Eye (tissue), 1 donor: ENCODE data around the gene FOXN3.
A peak's percentile ranks its signal among the peaks of the same experiment; 100 is the strongest.

Experiments
- DNase-seq: peaks from one replicate; pipeline ENCODE4 v3.0.0-alpha.2; 2015

FOXN3 gene

DNA sequence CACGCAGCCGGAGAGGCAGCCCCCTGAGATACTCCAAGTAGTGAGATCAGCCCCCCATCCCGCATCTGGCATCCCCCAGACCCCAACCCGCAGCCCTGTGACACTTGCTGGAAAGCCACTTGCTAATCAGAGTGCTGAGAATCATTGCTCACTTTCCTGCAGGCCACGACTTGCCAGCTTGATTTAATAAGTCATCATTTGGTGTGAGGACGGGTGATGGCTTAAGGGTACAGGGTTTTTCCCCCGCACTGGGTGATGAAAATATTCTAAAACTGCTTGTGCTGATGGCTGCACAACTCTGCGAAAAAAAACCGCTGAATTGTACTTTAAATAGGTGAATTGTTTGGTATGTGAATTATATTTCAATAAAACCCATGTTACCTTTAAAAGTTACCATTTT lies 171.2 kb downstream of the FOXN3 start:
- no peak for DNase-seq

DNA sequence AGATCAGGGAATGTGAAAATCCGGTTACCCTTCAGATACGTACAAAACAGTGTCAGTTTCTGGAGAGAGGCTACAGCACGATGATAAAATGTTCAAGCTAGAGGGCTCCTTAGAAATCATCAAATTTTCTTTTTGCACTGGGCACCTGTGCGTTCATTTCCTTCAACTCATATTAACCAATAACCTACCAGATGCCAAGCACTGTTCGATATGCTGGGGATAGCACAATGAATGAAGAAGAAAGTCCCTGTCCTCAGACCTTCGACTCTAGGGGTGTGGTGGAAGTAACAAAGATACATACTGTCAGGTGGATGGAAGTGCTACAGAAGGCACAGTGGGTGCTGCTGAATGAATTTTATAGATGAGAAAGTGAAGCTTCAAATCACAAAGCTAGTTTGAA lies 172.3 kb downstream of the FOXN3 start:
- no peak for DNase-seq

DNA sequence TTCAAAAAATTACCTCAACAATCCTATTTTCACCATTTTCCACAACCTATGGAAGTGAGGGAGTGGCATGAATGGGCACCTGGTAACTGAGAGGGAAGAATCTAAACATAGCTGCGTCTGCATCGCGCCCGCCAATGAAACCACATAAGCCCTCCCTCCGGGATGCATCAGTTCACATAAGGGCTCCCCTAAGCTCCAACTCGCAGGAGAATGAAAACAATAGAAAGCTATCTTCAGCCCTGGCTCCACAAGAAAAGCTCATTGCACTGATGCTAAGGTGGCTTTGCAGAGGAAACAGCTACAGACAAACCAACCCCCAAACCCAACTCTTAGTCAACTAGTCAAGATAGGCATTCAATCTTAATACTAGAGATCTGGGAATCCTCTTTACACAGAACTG lies 173.3 kb downstream of the FOXN3 start:
- DNase-seq = no peak

DNA sequence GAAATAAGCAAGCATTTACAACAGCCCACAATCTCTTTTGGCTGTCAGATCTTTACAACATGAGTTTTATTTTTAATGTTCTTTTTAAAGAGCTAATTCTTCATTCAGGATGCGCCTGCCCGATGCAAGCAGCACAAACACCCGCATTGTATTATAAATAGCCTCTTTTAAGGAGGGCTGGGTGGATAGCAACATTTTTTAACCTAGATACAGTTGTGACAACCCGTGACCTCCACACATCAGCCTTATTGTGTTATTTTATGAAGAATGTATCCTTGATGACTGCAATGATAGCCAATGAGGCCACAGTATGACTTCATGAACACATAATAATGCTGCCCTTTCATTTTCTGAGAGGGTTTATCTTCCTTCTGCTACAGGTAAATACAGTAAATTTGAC lies 173.7 kb downstream of the FOXN3 start:
- no peak for DNase-seq

DNA sequence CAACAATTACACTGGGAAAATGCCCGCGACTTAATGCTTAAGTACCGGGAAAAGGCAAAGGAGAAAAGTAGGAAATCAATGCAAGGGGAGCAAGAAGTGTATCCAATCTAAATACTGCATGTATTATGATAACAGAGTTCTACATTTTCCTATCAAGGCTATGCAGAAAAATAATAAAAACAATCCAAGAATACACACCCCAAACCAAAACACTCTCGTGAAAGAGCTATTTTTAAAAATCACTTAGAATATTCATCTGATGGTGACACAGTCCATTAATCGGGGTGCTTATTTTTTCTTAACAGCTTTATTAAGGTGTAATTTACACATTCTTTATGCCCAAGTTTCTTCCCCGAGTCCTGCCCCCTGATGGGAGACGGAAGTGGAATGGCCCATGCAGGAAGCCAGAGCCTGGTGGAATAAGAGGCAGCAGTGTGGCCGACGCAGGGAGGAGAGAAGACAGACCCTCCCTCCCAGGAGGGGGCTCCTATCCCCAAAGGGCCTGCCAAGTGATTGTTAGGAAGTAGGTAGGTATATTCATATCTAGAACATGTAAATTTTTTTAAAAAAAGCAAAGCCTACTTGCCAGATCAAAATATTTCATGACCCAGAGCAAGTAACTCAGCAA lies 174.3 kb downstream of the FOXN3 start:
- DNase-seq = no peak

DNA sequence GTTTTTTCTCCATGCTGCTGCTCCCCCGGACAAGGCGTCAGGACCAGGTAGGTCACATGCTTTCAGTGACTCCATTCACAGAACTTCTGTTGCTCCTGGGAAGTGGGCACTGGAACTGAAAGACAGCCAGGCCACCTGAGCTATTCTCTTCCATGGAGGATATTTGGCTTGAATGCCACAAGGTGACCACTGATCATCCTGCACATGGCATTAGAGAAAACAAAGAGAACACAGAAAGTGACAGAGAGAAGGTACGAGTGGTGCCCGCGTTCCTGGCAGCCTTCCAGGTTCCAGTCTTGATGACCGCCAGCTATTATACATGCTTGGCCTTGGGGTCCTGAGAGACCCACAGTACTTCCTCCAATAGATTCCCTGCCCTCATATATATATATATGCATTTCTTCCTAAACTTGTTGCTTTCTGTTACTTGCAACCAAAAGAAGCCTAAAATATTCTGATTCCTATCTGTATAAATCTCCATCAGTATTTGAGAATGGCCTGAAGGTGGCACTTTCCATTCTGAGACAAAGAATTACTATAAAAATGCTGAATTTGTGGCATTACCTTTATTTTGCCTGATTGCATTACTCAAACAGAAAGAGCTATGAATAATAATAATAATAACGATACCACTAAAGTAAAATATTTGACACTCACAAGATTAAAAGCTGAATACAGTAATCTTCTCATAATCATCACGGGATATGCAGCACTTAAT lies 174.9 kb downstream of the FOXN3 start:
- no peak for DNase-seq

DNA sequence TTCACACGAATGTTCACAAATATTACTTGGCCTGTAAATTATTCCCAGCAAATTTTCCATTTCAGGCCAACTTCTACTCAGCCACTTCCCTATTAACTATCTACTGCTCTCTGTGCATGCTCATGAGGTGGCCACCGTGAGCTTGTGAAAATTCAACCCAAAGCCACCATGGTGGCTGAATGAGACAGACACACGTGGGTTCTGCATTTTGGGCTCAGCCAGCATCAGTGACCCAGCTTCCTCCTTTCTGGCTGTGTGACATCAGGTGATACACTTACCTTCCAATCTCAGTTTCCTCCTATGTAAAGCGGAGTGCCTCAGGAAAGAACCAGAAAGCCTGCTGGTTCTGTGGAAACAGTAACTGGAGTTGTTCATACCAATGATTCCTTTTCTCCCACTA lies 175.8 kb downstream of the FOXN3 start:
- DNase-seq = no peak

DNA sequence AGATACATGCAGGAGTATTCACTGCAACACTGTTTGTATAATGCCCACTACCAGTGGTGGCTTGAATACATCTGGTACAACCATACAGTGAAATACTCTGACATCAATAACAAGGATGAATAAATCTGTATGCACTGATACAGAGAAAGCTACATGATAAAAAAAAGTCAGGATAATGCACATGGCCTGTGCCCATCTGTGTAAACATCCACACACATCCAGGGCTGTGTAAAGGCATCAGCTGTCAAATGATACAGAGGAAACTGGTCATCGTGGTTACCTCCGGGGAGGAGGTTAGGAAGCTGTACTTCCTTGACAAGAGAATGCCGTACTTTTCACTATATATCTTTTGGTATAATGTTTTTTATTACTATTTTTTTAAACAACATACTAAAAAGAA lies 176.6 kb downstream of the FOXN3 start:
- DNase-seq = no peak

DNA sequence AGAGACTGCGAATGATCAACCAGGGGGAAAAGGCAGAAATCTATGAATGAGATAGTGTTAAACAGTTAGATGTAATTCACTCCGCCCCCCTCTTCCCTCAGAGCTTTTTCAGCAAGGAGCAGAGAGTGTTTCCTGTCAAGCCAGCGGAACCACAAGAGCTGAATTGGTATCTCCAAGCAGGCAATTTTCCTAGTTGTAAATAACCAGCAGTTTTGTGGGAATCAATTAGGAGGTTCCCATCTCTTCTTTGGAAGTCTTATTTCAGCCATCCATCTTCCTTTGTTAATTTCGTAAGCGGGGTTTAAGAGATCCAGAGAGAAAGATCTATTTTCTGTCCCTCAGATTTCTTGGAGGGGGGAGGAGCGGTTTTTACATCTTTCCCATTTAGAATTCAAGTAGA lies 178.0 kb downstream of the FOXN3 start:
- DNase-seq = no peak

DNA sequence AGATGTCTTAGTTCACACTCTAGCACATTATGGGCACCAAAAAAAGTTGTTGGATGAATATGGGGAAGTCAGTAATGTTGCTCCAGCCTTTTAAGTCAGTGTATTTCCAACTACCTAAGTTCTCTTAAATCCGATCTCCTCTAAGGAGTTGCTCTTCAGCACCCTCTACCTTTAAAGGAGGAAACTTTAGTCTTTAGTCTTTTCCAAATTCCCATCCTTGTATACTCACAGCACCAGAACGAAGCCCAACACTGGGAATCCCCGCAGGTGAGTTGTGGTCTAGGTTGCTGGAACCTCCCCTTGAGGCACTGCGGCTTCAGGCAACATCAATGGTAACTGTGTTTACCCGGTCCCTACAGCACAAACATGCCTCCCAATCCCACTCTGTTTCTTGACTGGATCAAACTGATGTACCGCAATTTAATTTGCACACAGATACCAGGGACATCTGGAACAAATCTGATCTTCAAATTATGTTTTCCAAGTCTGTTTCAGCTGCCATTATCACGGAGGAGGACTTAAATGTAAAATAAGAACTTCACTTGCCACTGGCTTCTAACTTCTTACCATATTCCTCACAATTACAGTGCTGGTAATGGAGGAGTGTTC lies 179.0 kb downstream of the FOXN3 start:
- DNase-seq = no peak

DNA sequence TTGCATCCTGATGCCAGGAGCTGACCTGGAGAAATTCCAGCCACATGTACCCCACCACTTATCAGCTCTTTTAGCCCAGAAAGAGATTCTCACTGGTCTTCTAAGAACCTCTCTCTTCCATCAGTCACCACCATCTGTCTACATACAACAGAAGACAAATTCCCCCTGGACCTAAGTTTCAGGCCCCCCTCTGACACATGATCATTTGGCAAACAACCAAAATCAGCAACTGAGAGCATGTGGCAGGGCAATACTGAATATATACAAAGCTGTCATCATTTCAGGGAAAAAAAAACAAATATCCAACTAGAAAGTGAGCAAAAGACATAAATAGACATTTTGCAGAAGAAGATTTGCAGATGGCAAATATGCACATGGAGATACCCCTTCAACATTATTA lies 180.2 kb downstream of the FOXN3 start:
- DNase-seq = no peak

DNA sequence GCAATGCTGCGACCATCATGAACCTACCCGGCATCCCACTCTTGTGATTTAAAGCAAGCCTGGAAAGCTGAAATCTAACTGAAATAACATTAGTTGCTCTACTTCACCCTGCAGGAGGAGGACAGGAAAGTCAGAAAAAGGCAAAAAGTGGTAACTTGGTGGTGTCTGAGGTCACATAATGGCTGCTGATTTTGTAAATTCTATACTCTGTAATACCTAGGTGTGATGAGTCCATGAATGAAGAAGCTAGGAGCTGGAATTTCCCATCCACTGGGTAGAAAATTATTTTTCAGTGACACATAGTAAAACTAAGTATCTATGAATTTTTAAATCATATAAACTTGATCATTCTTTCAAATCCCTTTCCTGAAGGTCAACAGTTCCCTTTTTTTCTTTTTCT lies 183.8 kb downstream of the FOXN3 start:
- DNase-seq = no peak

DNA sequence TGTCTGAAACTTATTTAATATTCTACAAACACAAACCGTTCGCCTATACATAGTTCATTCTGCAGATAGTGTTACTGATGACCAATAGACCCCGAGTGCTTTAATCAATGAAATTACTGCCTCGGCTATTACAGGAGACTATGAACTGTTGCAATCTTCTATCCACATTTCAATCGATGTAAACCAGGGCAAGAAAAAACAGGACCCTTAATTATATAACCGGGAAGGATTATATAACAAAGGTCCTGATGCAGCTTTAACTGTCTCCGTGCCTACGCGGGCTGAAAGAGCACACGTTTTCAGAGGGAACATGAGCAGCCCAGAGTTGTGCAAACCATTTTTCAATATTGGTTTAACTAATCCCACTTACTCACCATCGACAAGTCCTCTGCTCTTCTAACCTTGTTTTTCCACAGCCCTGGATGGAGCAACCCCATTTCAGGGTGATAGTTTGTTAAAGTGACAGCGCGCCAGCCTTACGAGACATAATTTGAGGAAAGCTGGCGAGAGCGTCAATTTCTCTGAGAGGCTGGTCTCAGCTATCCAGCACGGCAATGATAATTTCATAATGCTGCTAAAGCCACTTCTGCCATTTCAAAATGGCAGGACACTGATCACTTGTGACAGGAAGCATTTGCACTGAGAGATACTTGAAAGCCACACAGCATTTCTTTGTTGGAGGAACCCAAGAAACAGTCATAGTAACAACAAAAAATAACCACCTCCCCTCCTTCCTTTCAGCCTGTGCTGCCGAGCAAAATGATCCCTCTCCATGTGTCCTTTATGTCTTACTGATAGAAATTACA lies 184.6 kb downstream of the FOXN3 start:
- peak; percentile 89 for DNase-seq

DNA sequence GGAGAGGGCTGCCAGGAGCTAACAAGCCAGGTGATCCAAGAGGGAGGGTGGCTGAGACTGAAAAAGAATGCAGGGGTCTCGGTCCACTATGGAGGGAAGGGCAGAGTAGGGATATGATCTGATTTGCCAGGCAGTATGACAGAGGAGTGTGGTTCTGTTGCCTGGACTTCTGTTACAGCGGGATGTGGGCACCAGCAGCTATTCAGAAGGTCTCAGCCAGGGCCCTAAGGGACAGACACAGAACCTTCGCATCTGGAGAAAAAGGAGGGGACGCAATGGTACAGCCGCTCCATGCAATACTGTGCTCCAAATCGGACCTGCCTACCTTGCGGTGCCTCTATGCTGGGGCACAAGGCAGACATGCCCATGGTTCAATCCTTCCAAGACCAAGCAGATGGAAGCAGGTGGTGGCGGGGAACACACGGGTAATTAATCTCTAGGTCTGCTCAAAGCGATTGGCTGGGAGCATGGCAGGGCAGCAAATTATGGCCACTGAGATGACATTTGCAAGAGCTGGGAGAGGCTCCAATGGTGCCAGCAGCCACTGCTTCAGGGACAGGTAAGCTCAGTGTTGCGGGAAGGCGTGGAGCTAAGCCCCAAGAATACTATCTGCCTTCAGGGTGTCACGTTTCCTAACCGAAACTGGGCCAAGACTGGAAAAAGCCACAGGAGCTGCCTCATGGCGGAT lies 185.5 kb downstream of the FOXN3 start:
- DNase-seq = no peak

DNA sequence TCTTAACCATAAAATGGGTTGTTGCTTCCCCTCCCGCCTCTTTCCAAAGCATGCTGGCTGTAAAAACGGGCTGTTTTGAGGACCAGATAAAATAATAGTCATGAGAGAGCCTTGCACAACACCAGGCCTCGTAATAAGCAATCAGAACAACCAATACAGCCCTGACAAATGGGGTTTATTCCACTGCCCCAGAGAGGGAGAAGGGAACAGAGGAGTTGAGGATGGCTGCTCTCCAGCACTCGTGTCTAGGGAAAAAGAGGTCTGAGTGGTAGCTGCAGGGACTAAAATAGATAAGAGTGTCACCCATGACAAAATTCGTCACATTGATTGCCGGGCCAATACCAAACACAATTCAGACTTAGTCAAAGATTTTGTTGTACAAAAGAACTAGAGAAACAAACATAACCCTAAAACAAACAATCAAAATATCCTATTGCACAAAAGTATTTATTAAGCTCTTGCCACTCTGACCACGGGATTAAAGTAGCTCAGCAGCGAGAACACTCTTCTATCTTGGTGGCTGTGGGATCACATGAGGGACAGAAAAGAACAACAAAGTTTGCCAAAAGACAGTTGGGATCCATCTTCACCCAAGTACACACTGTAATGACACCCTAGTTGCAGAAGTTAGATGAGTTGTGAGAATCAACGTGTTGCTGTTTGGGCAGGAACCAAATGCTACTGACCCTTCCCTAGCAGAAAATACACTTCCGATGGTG lies 188.0 kb downstream of the FOXN3 start:
- DNase-seq = no peak

DNA sequence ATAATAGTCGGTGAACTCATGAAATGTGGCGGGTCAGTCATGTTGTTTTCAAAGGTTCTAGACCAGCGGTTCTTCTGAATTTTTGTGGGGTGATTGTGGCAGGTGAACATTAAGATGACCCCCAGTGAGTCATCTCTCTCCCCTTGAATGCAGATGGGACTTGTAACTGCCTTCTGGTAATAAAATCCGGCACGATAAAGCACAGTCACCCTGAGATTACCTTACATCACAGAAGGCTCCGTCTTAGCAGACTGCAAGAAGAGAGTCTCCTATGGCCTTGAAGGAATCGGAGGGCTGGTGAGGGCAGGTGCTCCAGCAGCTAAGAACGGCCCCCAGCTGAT lies 189.6 kb downstream of the FOXN3 start:
- DNase-seq = no peak

DNA sequence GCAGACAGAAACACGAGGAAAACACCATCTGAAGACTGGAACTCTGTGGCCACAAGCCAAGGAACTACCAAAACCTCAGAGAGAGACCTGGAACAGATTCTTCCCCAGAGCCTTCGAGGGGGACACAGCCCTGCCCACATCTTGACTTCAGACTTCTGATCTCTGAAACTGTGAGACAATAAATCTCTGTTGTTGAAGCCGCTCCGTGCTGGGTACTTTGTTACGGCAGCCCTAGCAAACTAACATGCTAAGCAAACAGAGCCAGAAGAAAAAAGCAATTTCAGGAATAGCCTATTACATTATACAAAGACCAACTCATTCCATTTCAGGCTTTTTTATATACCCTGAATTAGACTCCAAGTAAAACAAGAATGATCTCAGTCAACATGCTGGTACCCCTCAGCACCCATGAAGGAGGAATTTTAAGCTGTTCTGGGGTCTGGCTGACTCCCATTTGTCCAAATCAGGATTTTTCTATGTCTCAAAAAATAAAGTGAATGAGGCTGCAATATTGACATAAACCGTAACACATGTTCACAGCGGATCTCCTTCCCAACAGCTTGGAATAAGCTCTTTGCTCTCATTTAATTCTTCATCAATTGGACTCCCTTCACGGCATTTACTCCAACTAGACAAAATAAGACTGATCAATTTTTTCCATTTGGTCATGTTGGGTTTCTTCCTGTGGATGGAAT lies 190.1 kb downstream of the FOXN3 start:
- DNase-seq = no peak

DNA sequence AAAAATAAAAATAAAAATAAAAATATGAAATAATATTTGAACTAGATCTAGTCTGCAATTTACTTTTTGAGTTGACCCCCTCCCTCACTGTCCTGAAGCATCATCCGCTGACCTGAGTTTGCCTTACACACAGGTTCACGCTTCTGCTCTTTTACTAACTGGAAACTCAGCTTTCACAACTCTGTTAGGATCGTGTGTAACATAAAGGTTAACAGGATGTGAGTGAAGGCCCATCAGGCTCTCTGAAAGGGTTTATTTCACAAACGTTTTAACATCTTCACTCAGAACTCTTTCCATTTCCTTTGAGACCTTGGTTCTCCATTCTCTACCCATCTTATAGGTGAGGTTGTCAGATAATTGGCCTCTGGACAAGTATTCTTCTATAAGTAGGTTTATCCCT lies 191.4 kb downstream of the FOXN3 start:
- DNase-seq = no peak

DNA sequence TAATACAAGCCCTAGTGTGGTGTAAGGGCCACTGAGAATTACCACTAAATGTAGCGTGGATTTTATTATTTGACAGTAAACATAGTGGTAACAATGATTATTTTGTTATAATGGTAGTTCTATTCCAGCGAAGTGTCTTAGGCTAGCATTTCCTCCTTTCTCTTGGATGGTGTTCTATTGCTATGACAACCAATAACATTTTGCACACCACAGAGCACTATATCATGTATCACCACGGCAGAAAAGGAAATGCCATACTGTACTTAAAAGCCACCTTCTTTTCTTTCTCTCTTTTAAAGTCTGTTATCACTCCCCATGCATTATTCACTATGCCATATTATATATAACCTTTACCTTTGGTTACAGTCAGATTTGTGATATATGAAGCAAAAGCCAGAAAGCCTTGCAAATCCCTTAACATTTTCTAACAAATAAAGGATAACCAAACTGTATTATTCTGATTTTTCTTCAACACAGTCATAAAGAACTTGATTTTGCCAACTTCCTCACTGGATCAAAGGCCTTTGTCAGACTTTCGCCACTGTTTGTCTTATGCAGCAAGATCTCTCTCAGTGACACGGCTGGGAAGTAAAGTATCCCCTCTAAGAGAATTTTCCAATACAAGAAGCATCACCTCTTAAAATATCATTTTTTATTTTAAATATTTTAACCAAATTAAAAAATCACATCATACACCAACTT lies 195.8 kb downstream of the FOXN3 start:
- peak; percentile 63 for DNase-seq

DNA sequence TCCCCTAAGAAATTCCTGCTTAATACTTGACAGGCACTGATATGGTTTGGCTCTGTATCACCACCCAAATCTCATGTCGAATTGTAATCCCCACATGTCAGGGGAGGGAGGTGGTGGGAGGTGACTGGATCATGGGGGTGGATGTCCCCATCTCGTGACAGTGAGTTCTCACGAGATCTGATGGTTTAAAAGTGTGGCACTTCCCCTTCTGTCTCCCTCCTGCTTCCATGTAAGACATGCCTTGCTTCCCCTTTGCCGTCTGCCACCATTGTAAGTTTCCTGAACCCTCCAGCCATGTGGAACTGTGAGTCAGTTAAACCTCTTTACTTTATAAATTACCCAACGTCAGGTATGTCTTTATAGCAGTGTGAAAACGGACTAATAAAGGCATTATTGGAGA lies 198.0 kb downstream of the FOXN3 start:
- no peak for DNase-seq

DNA sequence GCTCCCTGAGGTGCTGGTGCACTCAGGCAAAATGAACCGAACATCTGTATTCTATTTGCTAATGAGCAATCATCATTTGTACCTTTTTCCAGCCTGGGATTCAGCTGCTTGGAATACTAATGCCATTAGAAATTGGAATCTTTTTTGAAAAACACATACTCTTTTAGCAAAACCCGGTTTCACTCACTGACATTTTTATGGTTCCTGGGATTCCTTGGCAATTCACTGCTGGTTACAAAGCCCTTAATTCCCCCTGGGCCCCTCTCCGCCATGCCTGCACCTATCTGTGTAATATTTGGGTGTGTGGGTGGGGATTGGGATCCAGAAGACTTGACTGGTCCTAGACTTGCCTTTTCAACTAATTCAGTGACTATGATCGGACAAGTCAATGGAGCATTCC lies 199.1 kb downstream of the FOXN3 start:
- no peak for DNase-seq
